IMR-90 (cell line): ENCODE data around the gene GNA14.

Experiments
- BHLHE40 ChIP-seq: fragments of 150-350 bp; IDR thresholded peaks from 2 replicates; pipeline ENCODE4 v1.6.1; 2016; ENCODE audit warnings: mild to moderate bottlenecking, low read depth, low read length
- CEBPB ChIP-seq: IDR thresholded peaks from 2 replicates; pipeline ENCODE4 v1.6.1; 2012; ENCODE audit warnings: low read depth, low read length, improper control_type of control experiment
- FOS ChIP-seq: fragments of 150-350 bp; IDR thresholded peaks from 2 replicates; pipeline ENCODE4 v1.6.1; 2016; ENCODE audit warnings: low read depth, low read length
- MAZ ChIP-seq: IDR thresholded peaks from 2 replicates; pipeline ENCODE4 v1.6.1; 2012; ENCODE audit warnings: low read depth, mild to moderate bottlenecking, low read length, improper control_type of control experiment, moderate library complexity, borderline replicate concordance
- MXI1 ChIP-seq: IDR thresholded peaks from 2 replicates; pipeline ENCODE4 v1.6.1; 2012; ENCODE audit warnings: low read depth, mild to moderate bottlenecking, low read length, moderate library complexity, borderline replicate concordance
- POLR2A ChIP-seq: IDR thresholded peaks from 2 replicates; pipeline ENCODE4 v1.6.1; 2012; ENCODE audit warnings: mild to moderate bottlenecking, low read depth, low read length
- RAD21 ChIP-seq: IDR thresholded peaks from 2 replicates; pipeline ENCODE4 v1.6.1; 2012; ENCODE audit warnings: low read length, improper control_type of control experiment
- RCOR1 ChIP-seq: IDR thresholded peaks from 2 replicates; pipeline ENCODE4 v1.6.1; 2012; ENCODE audit warnings: mild to moderate bottlenecking, low read length, improper control_type of control experiment; ENCODE audit not compliant: insufficient replicate concordance
- RFX5 ChIP-seq: IDR thresholded peaks from 2 replicates; pipeline ENCODE4 v1.8.0; 2012; ENCODE audit warnings: low read depth, mild to moderate bottlenecking, low read length, moderate library complexity
- SMC3 ChIP-seq: fragments of 150-350 bp; IDR thresholded peaks from 2 replicates; pipeline ENCODE4 v1.6.1; 2016; ENCODE audit warnings: low read depth, mild to moderate bottlenecking, antibody characterized with exemption, low read length, moderate library complexity
- TF ChIP-seq, protein P1 (sequence below): conservative IDR thresholded peaks from 2 replicates; pipeline ENCODE4 v1.5.1; 2012; ENCODE audit warnings: mild to moderate bottlenecking, low read depth, low read length, improper control_type of control experiment
- TF ChIP-seq, protein P2 (sequence below): fragments of 150-350 bp; IDR thresholded peaks from 2 replicates; pipeline ENCODE4 v1.6.1; 2017; ENCODE audit warnings: mild to moderate bottlenecking, antibody characterized with exemption, low read length, low read depth

DNA sequence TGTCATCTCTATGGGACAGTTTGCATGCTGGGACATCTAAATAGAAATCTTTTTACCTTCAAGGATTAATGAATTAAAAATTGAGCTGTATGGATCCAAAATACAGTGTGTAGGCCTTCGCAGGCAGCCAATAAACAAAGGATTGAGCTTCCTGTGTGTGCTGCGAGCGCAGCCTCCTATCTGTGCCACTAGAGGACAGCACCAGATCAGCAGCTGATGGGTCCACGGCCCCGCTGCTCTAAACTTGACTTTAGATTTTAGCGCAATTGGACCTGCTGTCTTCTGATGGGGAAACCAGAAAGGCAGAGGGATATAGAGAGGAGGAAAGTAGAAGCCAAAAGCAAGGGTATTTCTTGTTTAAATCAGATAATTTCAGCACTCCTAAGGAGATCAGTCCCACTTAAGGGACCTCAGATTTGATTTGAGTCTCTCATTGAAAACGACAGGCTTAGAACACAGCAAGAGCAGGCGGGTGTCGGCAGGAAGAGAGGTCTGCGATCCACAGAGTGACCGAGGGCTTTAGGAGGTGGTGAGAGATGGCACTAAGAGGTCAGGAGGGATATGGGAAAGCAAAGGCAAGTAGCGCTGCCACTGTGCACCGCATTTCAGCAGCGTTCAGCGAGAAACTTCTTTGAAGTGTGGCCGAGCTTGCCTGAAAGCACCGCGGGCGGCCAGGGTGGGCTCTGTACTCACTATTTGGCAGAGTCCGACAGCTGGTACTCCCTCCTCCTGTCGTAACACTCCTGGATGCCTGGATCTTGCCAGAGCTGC, 214.3 kb downstream of the GNA14 start:
- TF ChIP-seq POLR2A (peak; percentile 48; the same call in 1 of the 2 replicates), MAZ (no peak), BHLHE40 (no peak), SMC3 (peak; percentile 93), CEBPB (no peak), FOS (no peak), RCOR1 (no peak), RFX5 (no peak), RAD21 (peak; percentile 99), MXI1 (no peak)
- TF ChIP-seq, protein P1, sequence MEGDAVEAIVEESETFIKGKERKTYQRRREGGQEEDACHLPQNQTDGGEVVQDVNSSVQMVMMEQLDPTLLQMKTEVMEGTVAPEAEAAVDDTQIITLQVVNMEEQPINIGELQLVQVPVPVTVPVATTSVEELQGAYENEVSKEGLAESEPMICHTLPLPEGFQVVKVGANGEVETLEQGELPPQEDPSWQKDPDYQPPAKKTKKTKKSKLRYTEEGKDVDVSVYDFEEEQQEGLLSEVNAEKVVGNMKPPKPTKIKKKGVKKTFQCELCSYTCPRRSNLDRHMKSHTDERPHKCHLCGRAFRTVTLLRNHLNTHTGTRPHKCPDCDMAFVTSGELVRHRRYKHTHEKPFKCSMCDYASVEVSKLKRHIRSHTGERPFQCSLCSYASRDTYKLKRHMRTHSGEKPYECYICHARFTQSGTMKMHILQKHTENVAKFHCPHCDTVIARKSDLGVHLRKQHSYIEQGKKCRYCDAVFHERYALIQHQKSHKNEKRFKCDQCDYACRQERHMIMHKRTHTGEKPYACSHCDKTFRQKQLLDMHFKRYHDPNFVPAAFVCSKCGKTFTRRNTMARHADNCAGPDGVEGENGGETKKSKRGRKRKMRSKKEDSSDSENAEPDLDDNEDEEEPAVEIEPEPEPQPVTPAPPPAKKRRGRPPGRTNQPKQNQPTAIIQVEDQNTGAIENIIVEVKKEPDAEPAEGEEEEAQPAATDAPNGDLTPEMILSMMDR = peak; percentile 99
- TF ChIP-seq, protein P2, sequence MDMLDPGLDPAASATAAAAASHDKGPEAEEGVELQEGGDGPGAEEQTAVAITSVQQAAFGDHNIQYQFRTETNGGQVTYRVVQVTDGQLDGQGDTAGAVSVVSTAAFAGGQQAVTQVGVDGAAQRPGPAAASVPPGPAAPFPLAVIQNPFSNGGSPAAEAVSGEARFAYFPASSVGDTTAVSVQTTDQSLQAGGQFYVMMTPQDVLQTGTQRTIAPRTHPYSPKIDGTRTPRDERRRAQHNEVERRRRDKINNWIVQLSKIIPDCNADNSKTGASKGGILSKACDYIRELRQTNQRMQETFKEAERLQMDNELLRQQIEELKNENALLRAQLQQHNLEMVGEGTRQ = no peak
